OCI-LY7 (cell line): Measurements from ENCODE around the gene CDRT15. TPM values are rescaled to one million over a fixed set of nuclear protein-coding genes. Genes with fewer than 3 reads are reported as not detected.
"Not testable (repeated sequence)": the region's sequence is repeated elsewhere in the genome, so short reads cannot be mapped to it uniquely, and the experiment has no call there.

Experiments
- BruUV-seq: library from RNA; stranded (reverse); fragments of 400-500 nt; replicated peaks from 2 replicates; lab custom pipeline; 2021; lab: Mats Ljungman, UMichigan
- CTCF ChIA-PET: fragments of 300-600 bp; sonication (Branson Sonifier 250); formaldehyde crosslinking; loops from one replicate; lab custom pipeline; 2022; ENCODE audit warnings: antibody characterized with exemption; ENCODE audit not compliant: unreplicated experiment; lab: Charles Lee
- POLR2A ChIA-PET: fragments of 300-600 bp; sonication (Branson Sonifier 250); formaldehyde crosslinking; loops from one replicate; lab custom pipeline; 2022; ENCODE audit warnings: antibody characterized with exemption; lab: Charles Lee
- DNase-seq: peaks from one replicate; pipeline ENCODE4 v3.0.0-alpha.2; 2015; ENCODE audit warnings: low spot score
- H2AFZ ChIP-seq: fragments of 200-600 bp; sonication (generic), shearing (Covaris generic); 2 replicates; pipeline ENCODE4 v1.6.1; 2014; ENCODE audit warnings: mild to moderate bottlenecking, antibody characterized with exemption, low read length, moderate library complexity
- H3K27ac ChIP-seq: fragments of 200-600 bp; sonication (generic); 2 replicates; pipeline ENCODE4 v1.5.1; 2014; ENCODE audit warnings: mixed run types, low read depth, mild to moderate bottlenecking, moderate library complexity, low read length, inconsistent platforms; ENCODE audit not compliant: poor library complexity, severe bottlenecking
- H3K36me3 ChIP-seq: fragments of 200-600 bp; sonication (generic); 2 replicates; pipeline ENCODE4 v1.6.1; 2014; ENCODE audit warnings: mild to moderate bottlenecking, antibody characterized with exemption, low read length, moderate library complexity, mixed read lengths; ENCODE audit not compliant: insufficient read depth
- H3K4me1 ChIP-seq: fragments of 200-600 bp; sonication (generic); 2 replicates; pipeline ENCODE4 v1.5.1; 2014; ENCODE audit warnings: mild to moderate bottlenecking, low read length; ENCODE audit not compliant: insufficient read depth, poor library complexity, severe bottlenecking
- H3K4me2 ChIP-seq: fragments of 200-600 bp; sonication (generic); 2 replicates; pipeline ENCODE4 v1.6.1; 2014; ENCODE audit warnings: mild to moderate bottlenecking, low read length
- H3K4me3 ChIP-seq: fragments of 200-600 bp; sonication (generic); 2 replicates; pipeline ENCODE4 v1.5.1; 2014; ENCODE audit warnings: mild to moderate bottlenecking, low read depth, low read length; ENCODE audit not compliant: poor library complexity, severe bottlenecking
- H3K79me2 ChIP-seq: fragments of 200-600 bp; sonication (generic); 2 replicates; pipeline ENCODE4 v1.6.1; 2016; ENCODE audit warnings: low read depth, mild to moderate bottlenecking, low read length, moderate library complexity, mixed read lengths; ENCODE audit not compliant: insufficient read depth
- H3K9me2 ChIP-seq: fragments of 200-600 bp; sonication (generic); 2 replicates; pipeline ENCODE4 v1.6.1; 2016; ENCODE audit warnings: mild to moderate bottlenecking, low read length, mixed read lengths; ENCODE audit not compliant: insufficient read depth
- H3K9me3 ChIP-seq: fragments of 200-600 bp; sonication (generic); 2 replicates; pipeline ENCODE4 v1.6.1; 2014; ENCODE audit warnings: mild to moderate bottlenecking, mixed run types, low read length, mixed read lengths
- H4K20me1 ChIP-seq: fragments of 200-600 bp; sonication (generic); 2 replicates; pipeline ENCODE4 v1.6.1; 2014; ENCODE audit warnings: mild to moderate bottlenecking, antibody characterized with exemption, low read length, moderate library complexity, mixed read lengths; ENCODE audit not compliant: insufficient read depth
- EZH2phosphoT487 ChIP-seq: fragments of 200-600 bp; sonication (generic); IDR thresholded peaks from 2 replicates; pipeline ENCODE4 v1.6.1; 2018; ENCODE audit warnings: low read depth, borderline replicate concordance, mild to moderate bottlenecking, mixed run types, antibody characterized with exemption, low read length, moderate library complexity, mixed read lengths
- intact Hi-C: fragments of 100-400 bp; cut with micrococcal nuclease; formaldehyde crosslinking; loops from one replicate; pipeline ENCODE4 v1.10.0; 2022; ENCODE audit not compliant: unreplicated experiment
- total RNA-seq, 2 experiments: library from RNA; depleted of rRNA in 1 of 2; stranded (reverse); fragments of >200 nt in 1 of 2; shearing (Covaris generic) in 1 of 2; gene quantifications; 2 replicates each; pipeline ENCODE4 v1.2.3, GENCODE V29; 2014 to 2022
- TF ChIP-seq, protein P1 (sequence below): fragments of 200-600 bp; sonication (generic); conservative IDR thresholded peaks from 2 replicates; pipeline ENCODE4 v1.5.1; 2014; ENCODE audit warnings: mild to moderate bottlenecking, antibody characterized with exemption, low read length, moderate library complexity, mixed read lengths

CDRT15 gene
- total RNA-seq, 2 experiments from 2014 or later, result not detected

DNA sequence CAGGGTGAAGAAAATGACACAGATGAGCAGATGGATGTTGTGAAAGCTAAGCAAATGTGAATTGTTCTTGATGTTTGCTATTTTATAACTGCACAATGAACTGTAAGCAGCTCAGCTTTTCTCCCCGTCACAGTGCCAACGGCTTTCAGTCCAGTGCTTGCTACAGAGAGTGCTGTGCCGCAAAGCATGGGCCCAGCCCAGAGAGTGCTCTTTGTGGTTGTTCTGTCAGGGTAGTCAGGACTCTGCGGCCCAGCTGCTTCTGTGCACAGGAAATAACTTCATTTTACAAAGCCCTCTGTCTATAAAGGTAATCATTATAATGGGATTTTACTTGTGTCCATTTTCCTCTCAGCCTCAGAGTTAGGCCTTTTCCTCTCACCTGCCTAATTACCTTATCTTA lies 39.1 kb downstream of the CDRT15 start:
- TF ChIP-seq EZH2phosphoT487, result no peak
- TF ChIP-seq, protein P1, sequence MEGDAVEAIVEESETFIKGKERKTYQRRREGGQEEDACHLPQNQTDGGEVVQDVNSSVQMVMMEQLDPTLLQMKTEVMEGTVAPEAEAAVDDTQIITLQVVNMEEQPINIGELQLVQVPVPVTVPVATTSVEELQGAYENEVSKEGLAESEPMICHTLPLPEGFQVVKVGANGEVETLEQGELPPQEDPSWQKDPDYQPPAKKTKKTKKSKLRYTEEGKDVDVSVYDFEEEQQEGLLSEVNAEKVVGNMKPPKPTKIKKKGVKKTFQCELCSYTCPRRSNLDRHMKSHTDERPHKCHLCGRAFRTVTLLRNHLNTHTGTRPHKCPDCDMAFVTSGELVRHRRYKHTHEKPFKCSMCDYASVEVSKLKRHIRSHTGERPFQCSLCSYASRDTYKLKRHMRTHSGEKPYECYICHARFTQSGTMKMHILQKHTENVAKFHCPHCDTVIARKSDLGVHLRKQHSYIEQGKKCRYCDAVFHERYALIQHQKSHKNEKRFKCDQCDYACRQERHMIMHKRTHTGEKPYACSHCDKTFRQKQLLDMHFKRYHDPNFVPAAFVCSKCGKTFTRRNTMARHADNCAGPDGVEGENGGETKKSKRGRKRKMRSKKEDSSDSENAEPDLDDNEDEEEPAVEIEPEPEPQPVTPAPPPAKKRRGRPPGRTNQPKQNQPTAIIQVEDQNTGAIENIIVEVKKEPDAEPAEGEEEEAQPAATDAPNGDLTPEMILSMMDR, result no peak
- H4K20me1 ChIP-seq, result peaks cover 29% of the 10 kb centered on the region
- no peak overlapping the region for H3K4me3 ChIP-seq
- DNase-seq, result no peak
- intact Hi-C loops, result loop anchor here (5.0 kb wide), 1 partner anchor 125 kb away; no protein-coding TSS in a partner anchor
- ChIA-PET CTCF (no interaction called here), POLR2A (no interaction called here)
- peaks cover 32% of the 10 kb centered on the region for H3K36me3 ChIP-seq
- no peaks in the 10 kb centered on the region for H3K79me2 ChIP-seq
- H3K27ac ChIP-seq, result no peak overlapping the region
- no peak overlapping the region for H3K4me2 ChIP-seq
- H2AFZ ChIP-seq, result no peak overlapping the region
- H3K9me2 ChIP-seq, result no peaks in the 10 kb centered on the region
- H3K4me1 ChIP-seq, result peaks cover 32% of the 10 kb centered on the region
- no TSS peak for BruUV-seq
- no peaks in the 10 kb centered on the region for H3K9me3 ChIP-seq

DNA sequence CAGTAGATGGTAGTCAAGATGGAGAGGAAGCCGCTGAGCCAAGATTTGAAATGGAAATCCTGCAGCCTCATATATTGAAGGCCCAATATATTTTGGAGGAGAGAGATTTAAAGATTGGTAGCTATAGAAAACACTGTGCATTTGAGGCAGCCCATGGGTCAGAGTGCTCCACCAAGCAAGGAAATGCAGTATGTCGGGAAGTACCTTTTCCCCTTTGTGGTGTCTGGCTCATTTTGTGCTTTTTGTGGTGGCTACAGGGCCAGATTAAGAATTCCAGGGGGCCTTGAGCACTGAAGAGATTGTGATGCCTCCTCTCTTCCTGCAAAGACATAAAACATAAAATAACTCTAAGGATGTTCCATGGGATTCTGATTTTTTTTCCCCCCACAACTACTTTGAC lies 39.6 kb downstream of the CDRT15 start:
- no peak for TF ChIP-seq EZH2phosphoT487
- TF ChIP-seq, protein P1, result no peak
- H3K27ac ChIP-seq, result no peak overlapping the region
- BruUV-seq, result no TSS peak
- intact Hi-C loops, result loop anchor here (5.0 kb wide), 1 partner anchor 125 kb away; no protein-coding TSS in a partner anchor
- no peak for DNase-seq
- peaks cover 37% of the 10 kb centered on the region for H3K4me1 ChIP-seq
- no peaks in the 10 kb centered on the region for H3K9me3 ChIP-seq
- no peak overlapping the region for H3K4me3 ChIP-seq
- no peaks in the 10 kb centered on the region for H3K79me2 ChIP-seq
- H3K4me2 ChIP-seq, result no peak overlapping the region
- CTCF ChIA-PET, result no interaction called here
- H4K20me1 ChIP-seq, result peaks cover 29% of the 10 kb centered on the region
- peaks cover 32% of the 10 kb centered on the region for H3K36me3 ChIP-seq
- H2AFZ ChIP-seq, result no peak overlapping the region
- POLR2A ChIA-PET, result no interaction called here
- no peaks in the 10 kb centered on the region for H3K9me2 ChIP-seq

DNA sequence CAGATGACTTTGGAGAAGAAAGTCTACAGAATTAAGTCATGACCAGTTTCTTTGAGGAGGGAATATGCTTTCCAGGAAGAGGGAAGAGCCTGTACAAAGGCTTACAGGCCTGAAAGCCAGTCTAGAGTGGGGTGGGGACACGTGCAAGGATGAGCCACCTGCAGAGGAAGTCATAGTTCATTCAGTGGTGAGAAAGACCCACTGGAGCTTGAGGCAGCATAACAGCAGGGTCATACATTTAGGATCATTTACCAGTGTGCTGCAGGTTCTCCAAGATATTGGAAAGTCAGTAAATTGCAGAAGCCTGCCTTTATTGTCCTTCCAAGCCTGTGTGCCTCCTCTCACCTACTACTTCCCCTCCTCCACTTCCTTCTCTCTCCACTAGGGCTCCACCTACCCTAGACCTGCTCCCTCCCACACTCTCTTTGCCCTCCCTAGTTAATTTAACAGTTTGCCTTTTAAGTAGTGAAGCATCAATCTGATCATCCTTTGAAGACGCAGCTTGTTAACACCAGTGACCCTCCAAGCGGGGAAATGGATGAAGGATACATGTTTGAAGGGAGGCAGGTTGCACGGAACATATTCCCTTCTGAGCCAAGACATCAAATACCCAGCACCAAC lies 40.2 kb downstream of the CDRT15 start:
- intact Hi-C loops, result loop anchor here (5.0 kb wide), 1 partner anchor 124 kb away; no protein-coding TSS in a partner anchor
- Histone ChIP-seq H3K4me2 (peak overlapping the region; percentile 51), H3K9me2 (no peaks in the 10 kb centered on the region), H4K20me1 (peaks cover 29% of the 10 kb centered on the region), H3K4me3 (no peak overlapping the region), H3K4me1 (peaks cover 43% of the 10 kb centered on the region), H2AFZ (no peak overlapping the region), H3K79me2 (no peaks in the 10 kb centered on the region), H3K36me3 (peaks cover 32% of the 10 kb centered on the region), H3K27ac (no peak overlapping the region), H3K9me3 (no peaks in the 10 kb centered on the region)
- peak; percentile 68 for DNase-seq
- ChIA-PET CTCF (no interaction called here), POLR2A (no interaction called here)
- TF ChIP-seq, protein P1, result peak; percentile 65
- no peak for TF ChIP-seq EZH2phosphoT487
- BruUV-seq, result no TSS peak

DNA sequence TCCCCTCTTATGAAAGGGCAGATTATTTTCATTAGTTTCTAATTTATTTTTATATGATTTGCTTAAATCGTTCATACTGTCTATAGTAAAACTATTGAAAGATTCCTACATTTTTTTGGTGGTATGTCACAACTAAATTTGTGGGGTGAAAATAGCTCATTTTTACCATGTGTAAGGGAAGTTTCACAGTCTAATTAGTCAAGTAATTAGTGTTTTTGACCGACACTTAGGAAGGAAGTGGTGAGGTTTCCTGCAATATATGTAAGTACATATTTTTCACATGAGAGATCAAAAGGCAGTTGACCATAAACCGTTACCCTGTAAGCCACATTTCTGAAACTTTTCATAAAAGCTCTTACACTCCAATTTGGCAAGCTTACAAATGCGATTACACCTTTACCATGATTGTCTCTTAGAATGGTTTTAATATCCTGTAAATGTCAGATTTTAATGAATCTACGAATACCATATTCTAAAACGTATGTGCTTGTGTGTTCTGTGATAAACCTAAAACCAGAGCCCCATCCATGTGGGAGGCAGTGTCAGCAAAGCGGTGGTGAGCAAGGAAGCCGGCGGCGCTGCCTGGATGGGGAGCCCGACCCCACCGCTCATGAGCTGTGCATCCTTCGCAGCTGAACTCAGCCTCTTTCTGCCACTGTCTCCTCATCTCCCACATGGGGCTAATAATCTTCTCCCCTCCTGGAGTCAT lies 43.9 kb downstream of the CDRT15 start:
- H3K79me2 ChIP-seq, DNase-seq, H3K9me3 ChIP-seq, CTCF ChIA-PET, POLR2A ChIA-PET, H2AFZ ChIP-seq, H3K9me2 ChIP-seq, intact Hi-C loops: not testable (repeated sequence)
- H3K27ac ChIP-seq, result peak overlapping the region; percentile 50
- H4K20me1 ChIP-seq, result peaks cover 21% of the 10 kb centered on the region
- BruUV-seq, result TSS peak; percentile 9
- H3K4me3 ChIP-seq, result peak overlapping the region; percentile 44
- peak overlapping the region; percentile 75 for H3K4me2 ChIP-seq
- peaks cover 56% of the 10 kb centered on the region for H3K4me1 ChIP-seq
- H3K36me3 ChIP-seq, result peaks cover 18% of the 10 kb centered on the region
